Neural progenitor cell (in vitro differentiated cells): ENCODE data around the gene SGSM1. TPM values are rescaled to one million over a fixed set of nuclear protein-coding genes. Genes with fewer than 3 reads are reported as not detected.

Experiments used
- DNase-seq: peaks from one replicate; pipeline ENCODE4 v3.0.0-alpha.2; 2016; ENCODE audit warnings: low spot score
- H2AFZ ChIP-seq: fragments of 200-600 bp; sonication (generic); replicated peaks from 2 replicates; pipeline ENCODE4 v1.6.1; 2016; ENCODE audit warnings: antibody characterized with exemption
- H3F3A ChIP-seq: fragments of 200-600 bp; sonication (generic); 2 replicates; pipeline ENCODE4 v1.6.1; 2016; ENCODE audit warnings: antibody characterized with exemption, low read depth
- H3K27ac ChIP-seq: fragments of 200-600 bp; sonication (generic); 2 replicates; pipeline ENCODE4 v1.5.1; 2016; ENCODE audit warnings: mild to moderate bottlenecking
- H3K27me3 ChIP-seq: fragments of 200-600 bp; sonication (generic); 2 replicates; pipeline ENCODE4 v1.6.1; 2016; ENCODE audit warnings: mild to moderate bottlenecking, moderate library complexity
- H3K36me3 ChIP-seq: fragments of 200-600 bp; sonication (generic); 2 replicates; pipeline ENCODE4 v1.5.1; 2016
- H3K4me1 ChIP-seq: fragments of 200-600 bp; sonication (generic); 2 replicates; pipeline ENCODE4 v1.6.1; 2016; ENCODE audit warnings: mixed run types
- H3K4me2 ChIP-seq: fragments of 200-600 bp; sonication (generic); 2 replicates; pipeline ENCODE4 v1.6.1; 2016
- H3K4me3 ChIP-seq: fragments of 200-600 bp; sonication (generic); 2 replicates; pipeline ENCODE4 v1.5.1; 2016
- H3K79me2 ChIP-seq: fragments of 200-600 bp; sonication (generic); 2 replicates; pipeline ENCODE4 v1.6.1; 2016; ENCODE audit warnings: low read depth
- H3K9ac ChIP-seq: fragments of 200-600 bp; sonication (generic); 2 replicates; pipeline ENCODE4 v1.6.1; 2016
- H3K9me3 ChIP-seq: fragments of 200-600 bp; sonication (generic); 2 replicates; pipeline ENCODE4 v1.5.1; 2016; ENCODE audit warnings: low read depth
- H4K20me1 ChIP-seq: fragments of 200-600 bp; sonication (generic); 2 replicates; pipeline ENCODE4 v1.6.1; 2016; ENCODE audit warnings: low read depth
- H3K27ac Mint-ChIP-seq: 3 replicates; pipeline ENCODE4 v1.8.0; 2021; ENCODE audit warnings: mixed read lengths
- H3K27me3 Mint-ChIP-seq: 2 replicates; pipeline ENCODE4 v1.8.0; 2022; ENCODE audit warnings: low read depth, mild to moderate bottlenecking, inconsistent platforms, moderate library complexity, mixed read lengths; ENCODE audit not compliant: insufficient read depth
- H3K36me3 Mint-ChIP-seq: 3 replicates; pipeline ENCODE4 v1.8.0; 2021; ENCODE audit warnings: mixed read lengths
- H3K4me1 Mint-ChIP-seq: 3 replicates; pipeline ENCODE4 v1.8.0; 2021; ENCODE audit warnings: mixed read lengths
- H3K4me3 Mint-ChIP-seq: 3 replicates; pipeline ENCODE4 v1.8.0; 2021; ENCODE audit warnings: mild to moderate bottlenecking, moderate library complexity, mixed read lengths
- H3K9me3 Mint-ChIP-seq: 3 replicates; pipeline ENCODE4 v1.8.0; 2020; ENCODE audit warnings: mixed read lengths
- EZH2 ChIP-seq: fragments of 200-600 bp; sonication (generic); IDR thresholded peaks from 2 replicates; pipeline ENCODE4 v1.6.1; 2017; ENCODE audit warnings: antibody characterized with exemption, mild to moderate bottlenecking, moderate library complexity
- EZH2phosphoT487 ChIP-seq: fragments of 200-600 bp; sonication (generic); IDR thresholded peaks from 2 replicates; pipeline ENCODE4 v1.6.1; 2017; ENCODE audit warnings: antibody characterized with exemption
- total RNA-seq: library from RNA; depleted of rRNA; stranded (reverse); fragments of >200 nt; gene quantifications from 2 replicates; pipeline ENCODE4 v1.2.3, GENCODE V29; 2015; ENCODE audit warnings: low replicate concordance
- TF ChIP-seq, protein P1 (sequence below): fragments of 200-600 bp; sonication (generic); IDR thresholded peaks from 2 replicates; pipeline ENCODE4 v1.5.1; 2017; ENCODE audit warnings: antibody characterized with exemption, mild to moderate bottlenecking

The SGSM1 gene
- total RNA-seq, 1 donor from 2014 or later = 1.1 TPM

DNA sequence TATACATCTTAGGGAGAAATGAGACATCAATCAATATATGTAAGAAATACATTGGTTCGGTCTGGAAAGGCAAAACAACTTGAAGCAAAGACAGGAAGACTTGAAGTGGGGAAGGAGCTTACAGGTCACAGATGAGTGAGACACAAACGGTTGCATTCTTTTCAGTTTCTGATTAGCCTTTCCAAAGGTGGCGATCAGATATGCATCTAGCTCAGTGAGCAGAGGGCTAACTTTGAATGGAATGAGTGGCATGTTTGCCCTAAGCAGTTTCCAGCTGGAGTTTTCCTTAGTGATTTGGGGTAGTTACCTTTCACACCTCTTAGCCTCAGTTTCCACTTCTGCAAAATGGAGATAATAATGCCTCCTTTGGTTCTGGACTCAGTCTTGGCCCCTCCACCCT lies 124.7 kb downstream of the SGSM1 start:
- Mint-ChIP-seq H3K27me3 (peaks cover 9% of the 10 kb centered on the region), H3K9me3 (peaks cover 3% of the 10 kb centered on the region), H3K4me1 (peaks cover 8% of the 10 kb centered on the region), H3K4me3 (no peak overlapping the region), H3K36me3 (peaks cover 3% of the 10 kb centered on the region), H3K27ac (no peak overlapping the region)
- H3K4me3 ChIP-seq = no peak overlapping the region
- H3K79me2 ChIP-seq = no peaks in the 10 kb centered on the region
- H3K4me1 ChIP-seq = peaks cover 6% of the 10 kb centered on the region
- H3K9ac ChIP-seq = no peak overlapping the region
- TF ChIP-seq EZH2 (no peak), EZH2phosphoT487 (no peak)
- TF ChIP-seq, protein P1, sequence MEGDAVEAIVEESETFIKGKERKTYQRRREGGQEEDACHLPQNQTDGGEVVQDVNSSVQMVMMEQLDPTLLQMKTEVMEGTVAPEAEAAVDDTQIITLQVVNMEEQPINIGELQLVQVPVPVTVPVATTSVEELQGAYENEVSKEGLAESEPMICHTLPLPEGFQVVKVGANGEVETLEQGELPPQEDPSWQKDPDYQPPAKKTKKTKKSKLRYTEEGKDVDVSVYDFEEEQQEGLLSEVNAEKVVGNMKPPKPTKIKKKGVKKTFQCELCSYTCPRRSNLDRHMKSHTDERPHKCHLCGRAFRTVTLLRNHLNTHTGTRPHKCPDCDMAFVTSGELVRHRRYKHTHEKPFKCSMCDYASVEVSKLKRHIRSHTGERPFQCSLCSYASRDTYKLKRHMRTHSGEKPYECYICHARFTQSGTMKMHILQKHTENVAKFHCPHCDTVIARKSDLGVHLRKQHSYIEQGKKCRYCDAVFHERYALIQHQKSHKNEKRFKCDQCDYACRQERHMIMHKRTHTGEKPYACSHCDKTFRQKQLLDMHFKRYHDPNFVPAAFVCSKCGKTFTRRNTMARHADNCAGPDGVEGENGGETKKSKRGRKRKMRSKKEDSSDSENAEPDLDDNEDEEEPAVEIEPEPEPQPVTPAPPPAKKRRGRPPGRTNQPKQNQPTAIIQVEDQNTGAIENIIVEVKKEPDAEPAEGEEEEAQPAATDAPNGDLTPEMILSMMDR = no peak
- no peak overlapping the region for H3K4me2 ChIP-seq
- H3F3A ChIP-seq = peaks cover 7% of the 10 kb centered on the region
- H3K9me3 ChIP-seq = no peaks in the 10 kb centered on the region
- no peaks in the 10 kb centered on the region for H3K27me3 ChIP-seq
- no peak overlapping the region for H2AFZ ChIP-seq
- H3K36me3 ChIP-seq = no peaks in the 10 kb centered on the region
- no peaks in the 10 kb centered on the region for H4K20me1 ChIP-seq
- H3K27ac ChIP-seq = no peak overlapping the region
- no peak for DNase-seq

GRCh38 chr22:24935771-24936483 lies 129.9 kb downstream of the SGSM1 start:
- Histone ChIP-seq H3K36me3 (no peaks in the 10 kb centered on the region), H3F3A (peaks cover 11% of the 10 kb centered on the region), H3K9me3 (no peaks in the 10 kb centered on the region), H3K4me2 (no peak overlapping the region), H3K79me2 (no peaks in the 10 kb centered on the region), H2AFZ (no peak overlapping the region), H3K27ac (no peak overlapping the region), H3K9ac (no peak overlapping the region), H4K20me1 (no peaks in the 10 kb centered on the region), H3K27me3 (no peaks in the 10 kb centered on the region), H3K4me1 (peaks cover 6% of the 10 kb centered on the region), H3K4me3 (no peak overlapping the region)
- Mint-ChIP-seq H3K9me3 (no peaks in the 10 kb centered on the region), H3K4me1 (peaks cover 13% of the 10 kb centered on the region), H3K27ac (no peak overlapping the region), H3K27me3 (peaks cover 1% of the 10 kb centered on the region), H3K4me3 (no peak overlapping the region), H3K36me3 (no peaks in the 10 kb centered on the region)
- DNase-seq = no peak
- TF ChIP-seq EZH2 = no peak
- TF ChIP-seq EZH2phosphoT487 = no peak
- TF ChIP-seq, protein P1 = no peak

GRCh38 chr22:24937114-24937513 lies 131.1 kb downstream of the SGSM1 start:
- H3K4me3 ChIP-seq = no peak overlapping the region
- Mint-ChIP-seq H3K27me3 (no peaks in the 10 kb centered on the region), H3K9me3 (no peaks in the 10 kb centered on the region), H3K4me1 (peaks cover 13% of the 10 kb centered on the region), H3K27ac (no peak overlapping the region), H3K4me3 (no peak overlapping the region), H3K36me3 (no peaks in the 10 kb centered on the region)
- H3K79me2 ChIP-seq = no peaks in the 10 kb centered on the region
- H2AFZ ChIP-seq = no peak overlapping the region
- no peaks in the 10 kb centered on the region for H3K27me3 ChIP-seq
- peaks cover 6% of the 10 kb centered on the region for H3K4me1 ChIP-seq
- H3K4me2 ChIP-seq = no peak overlapping the region
- H4K20me1 ChIP-seq = no peaks in the 10 kb centered on the region
- H3K36me3 ChIP-seq = no peaks in the 10 kb centered on the region
- DNase-seq = peak; percentile 33
- H3K9me3 ChIP-seq = no peaks in the 10 kb centered on the region
- TF ChIP-seq, protein P1 = peak; percentile 46
- no peak for TF ChIP-seq EZH2phosphoT487
- H3K27ac ChIP-seq = no peak overlapping the region
- H3K9ac ChIP-seq = no peak overlapping the region
- peaks cover 11% of the 10 kb centered on the region for H3F3A ChIP-seq
